Lower leg skin (tissue), 4 donors: ENCODE results near the gene RAB1A. TPM values are rescaled to one million over a fixed set of nuclear protein-coding genes. Genes with fewer than 3 reads are reported as not detected.
A peak's percentile ranks its signal among the peaks of the same experiment; 100 is the strongest.

ENCODE experiments used
- DNase-seq, 2 donors: peaks; one replicate each; pipeline ENCODE4 v3.0.0-alpha.2; 2019; ENCODE audit warnings: low spot score in 2 of 2
- H3K4me3 ChIP-seq: fragments of 200-600 bp; sonication (generic); 2 replicates; pipeline ENCODE4 v1.5.1; 2017; ENCODE audit warnings: mild to moderate bottlenecking, low read depth; ENCODE audit not compliant: poor library complexity, severe bottlenecking
- CTCF ChIP-seq, 3 donors: fragments of 450-650 bp; IDR thresholded peaks; one replicate each; pipeline ENCODE4 v1.5.1; 2016; ENCODE audit warnings: antibody characterized with exemption in 3 of 3, mild to moderate bottlenecking in 3 of 3, moderate library complexity in 2 of 3
- POLR2A ChIP-seq, 2 donors: fragments of 450-650 bp; IDR thresholded peaks; one replicate each; pipeline ENCODE4 v1.6.1; 2016 to 2017; ENCODE audit warnings: antibody characterized with exemption in 2 of 2, mild to moderate bottlenecking in 1 of 2, moderate library complexity in 1 of 2
- WGBS, 2 donors: methylation state at CpG; one replicate each; pipeline ENCODE4 v1.1.5; 2018; 5-methylcytosine and 5-hydroxymethylcytosine counted together
- intact Hi-C: fragments of 100-400 bp; cut with DNase I; formaldehyde crosslinking; loops from one replicate; pipeline ENCODE4 v1.15.0; 2023; ENCODE audit warnings: low total_unique reads
- total RNA-seq, 4 donors: library from RNA; depleted of rRNA; stranded (reverse); fragments of >200 nt; gene quantifications; one replicate each; pipeline ENCODE4 v1.1.0, GENCODE V29; 2016

Gene RAB1A
- total RNA-seq, 4 donors from 2014 or later = 49.1 to 68.0 (median 55.2) TPM

DNA sequence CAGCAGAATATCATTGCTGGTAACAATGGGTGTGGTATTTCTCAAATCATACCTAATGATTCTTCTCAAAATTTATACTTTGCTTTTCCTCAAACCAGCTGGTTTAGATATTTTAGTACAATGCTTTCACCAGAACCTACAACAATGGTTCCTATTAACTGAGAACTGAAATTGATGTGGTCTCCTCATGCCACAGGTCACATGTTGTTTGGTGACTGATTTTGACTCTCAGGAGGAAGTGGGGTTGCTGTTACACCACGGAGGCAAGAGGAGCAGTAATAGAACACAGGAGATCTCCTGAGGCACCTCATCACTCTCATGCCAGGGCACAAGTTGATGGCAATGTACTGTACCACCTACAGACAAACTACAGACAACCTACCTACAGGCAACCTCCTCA, 76.7 kb downstream of the RAB1A start:
- intact Hi-C loops = no loop called here
- no peak overlapping the region for H3K4me3 ChIP-seq
- peak in 1 of 2 donors; percentile 76 for DNase-seq
- WGBS, 2 donors = 23 to 33% methylated on average over 1 of the region's 1 CpG
- no peak for TF ChIP-seq CTCF (IDR thresholded peaks at IDR 0.05)
- TF ChIP-seq POLR2A (IDR thresholded peaks at IDR 0.05) = no peak

GRCh38 chr2:65050931-65051330, 79.0 kb downstream of the RAB1A start:
- intact Hi-C loops = no loop called here
- DNase-seq = no peak
- no peak overlapping the region for H3K4me3 ChIP-seq
- WGBS, 2 donors = 92 to 94% methylated on average over 3 of the region's 3 CpGs
- no peak for TF ChIP-seq CTCF (IDR thresholded peaks at IDR 0.05)
- TF ChIP-seq POLR2A (IDR thresholded peaks at IDR 0.05) = no peak

DNA sequence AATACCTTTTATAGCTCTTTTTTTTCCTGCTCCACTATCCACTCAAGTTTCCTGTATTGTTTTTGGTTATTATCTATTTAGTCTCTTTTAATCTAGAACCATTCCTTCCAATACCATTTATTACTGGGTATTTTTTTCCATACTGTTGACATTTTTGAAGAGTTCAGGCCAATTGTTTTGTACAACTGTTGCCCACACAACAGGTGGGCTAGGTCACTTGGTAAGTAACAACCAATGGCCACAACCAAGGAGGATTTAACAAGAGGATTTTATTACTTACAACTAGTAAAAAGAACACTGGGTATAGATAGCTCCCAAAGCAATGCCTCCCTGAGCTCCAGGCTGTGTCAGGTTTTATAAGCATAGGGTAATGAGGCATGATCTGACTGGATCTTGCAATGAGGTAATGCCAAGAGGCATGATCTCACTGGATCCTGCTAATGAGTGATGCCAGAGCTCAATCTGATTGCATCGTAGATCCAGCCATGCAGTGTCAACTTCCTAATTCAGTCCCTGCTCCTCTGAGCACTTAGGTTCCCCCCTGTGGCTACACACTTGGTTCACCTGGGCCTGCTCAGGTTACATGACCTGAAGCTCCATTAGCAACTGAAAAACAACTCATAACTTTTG, 80.8 kb downstream of the RAB1A start:
- no peak overlapping the region for H3K4me3 ChIP-seq
- no peak for DNase-seq
- 22 to 58% methylated on average over 1 of the region's 1 CpG for WGBS, 2 donors
- TF ChIP-seq CTCF (IDR thresholded peaks at IDR 0.05) = no peak
- TF ChIP-seq POLR2A (IDR thresholded peaks at IDR 0.05) = no peak
- intact Hi-C loops = no loop called here

GRCh38 chr2:65046633-65047407, 83.1 kb downstream of the RAB1A start:
- intact Hi-C loops = no loop called here
- 83 to 87% methylated on average over 11 of the region's 11 CpGs for WGBS, 2 donors
- no peak overlapping the region for H3K4me3 ChIP-seq
- TF ChIP-seq POLR2A (IDR thresholded peaks at IDR 0.05) (no peak), CTCF (IDR thresholded peaks at IDR 0.05) (no peak)
- no peak for DNase-seq

DNA sequence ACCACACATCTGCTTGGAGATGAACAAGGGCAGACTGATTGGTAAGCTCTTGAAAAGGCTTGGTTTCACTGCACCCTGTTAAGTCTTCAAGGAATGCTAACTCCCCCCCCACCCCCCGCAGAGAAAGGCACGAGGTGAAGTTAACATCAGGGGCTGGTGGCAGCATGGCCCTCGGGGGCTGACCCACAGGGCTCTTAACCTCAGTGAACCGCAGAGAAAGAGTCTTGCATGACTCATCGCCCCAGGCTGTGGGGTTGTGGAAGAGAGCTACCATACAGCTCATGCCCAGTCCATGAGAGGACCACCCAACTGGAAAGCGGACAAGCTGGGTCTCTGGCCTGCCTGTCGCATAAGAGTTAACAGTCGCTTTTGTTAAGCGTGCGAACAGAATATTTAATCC, 84.3 kb downstream of the RAB1A start:
- no peak overlapping the region for H3K4me3 ChIP-seq
- WGBS, 2 donors = 67 to 77% methylated on average over 10 of the region's 10 CpGs
- intact Hi-C loops = no loop called here
- DNase-seq = no peak
- TF ChIP-seq POLR2A (IDR thresholded peaks at IDR 0.05) (no peak), CTCF (IDR thresholded peaks at IDR 0.05) (no peak)
